OCI-LY3 (cell line): Measurements from ENCODE around the gene TMEM272.

Source experiments
- EZH2phosphoT487 ChIP-seq: fragments of 200-600 bp; shearing (Covaris generic); IDR thresholded peaks from 2 replicates; pipeline ENCODE4 v1.6.1; 2018; ENCODE audit warnings: antibody characterized with exemption, mixed run types, low read depth
- TF ChIP-seq, protein P1 (sequence below): fragments of 200-600, 300-600 bp; sonication (generic); IDR thresholded peaks from 2 replicates; pipeline ENCODE4 v1.5.1; 2014; ENCODE audit warnings: antibody characterized with exemption, low read length, low read depth

DNA sequence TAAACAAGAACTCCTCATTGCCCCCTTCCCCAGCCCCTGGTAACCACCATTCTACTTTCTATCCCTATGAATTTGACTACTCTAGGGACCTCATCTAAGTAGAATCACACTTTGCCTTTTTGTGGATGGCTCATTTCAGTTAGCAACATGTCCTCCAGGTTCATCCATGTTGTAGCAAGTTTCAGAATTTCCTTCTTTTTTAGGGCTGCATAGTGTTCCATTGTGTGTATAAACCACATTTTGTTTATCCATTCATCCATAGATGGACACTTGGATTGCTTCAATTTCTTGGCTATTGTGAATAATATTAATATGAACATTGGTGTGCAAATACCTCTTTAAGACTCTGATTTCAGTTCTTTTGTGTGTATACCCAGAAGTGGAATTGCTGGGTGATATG lies 36.2 kb downstream of the TMEM272 start:
- TF ChIP-seq, protein P1, sequence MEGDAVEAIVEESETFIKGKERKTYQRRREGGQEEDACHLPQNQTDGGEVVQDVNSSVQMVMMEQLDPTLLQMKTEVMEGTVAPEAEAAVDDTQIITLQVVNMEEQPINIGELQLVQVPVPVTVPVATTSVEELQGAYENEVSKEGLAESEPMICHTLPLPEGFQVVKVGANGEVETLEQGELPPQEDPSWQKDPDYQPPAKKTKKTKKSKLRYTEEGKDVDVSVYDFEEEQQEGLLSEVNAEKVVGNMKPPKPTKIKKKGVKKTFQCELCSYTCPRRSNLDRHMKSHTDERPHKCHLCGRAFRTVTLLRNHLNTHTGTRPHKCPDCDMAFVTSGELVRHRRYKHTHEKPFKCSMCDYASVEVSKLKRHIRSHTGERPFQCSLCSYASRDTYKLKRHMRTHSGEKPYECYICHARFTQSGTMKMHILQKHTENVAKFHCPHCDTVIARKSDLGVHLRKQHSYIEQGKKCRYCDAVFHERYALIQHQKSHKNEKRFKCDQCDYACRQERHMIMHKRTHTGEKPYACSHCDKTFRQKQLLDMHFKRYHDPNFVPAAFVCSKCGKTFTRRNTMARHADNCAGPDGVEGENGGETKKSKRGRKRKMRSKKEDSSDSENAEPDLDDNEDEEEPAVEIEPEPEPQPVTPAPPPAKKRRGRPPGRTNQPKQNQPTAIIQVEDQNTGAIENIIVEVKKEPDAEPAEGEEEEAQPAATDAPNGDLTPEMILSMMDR = no peak
- TF ChIP-seq EZH2phosphoT487 = no peak
